Activated CD8-positive, alpha-beta memory T cell treated with anti-CD3 and anti-CD28 coated beads, Interleukin-2, amount 10 ng/mL, durations not matched to agents 7 days and 5 days (primary cell): ENCODE results near the gene EVA1C. TPM values are rescaled to one million over a fixed set of nuclear protein-coding genes. Genes with fewer than 3 reads are reported as not detected.
"Not testable (repeated sequence)": the region's sequence is repeated elsewhere in the genome, so short reads cannot be mapped to it uniquely, and the experiment has no call there.

Experiments
- ATAC-seq: fragments of 150-1000 bp; cut with Tn5 transposase; one replicate; pipeline ENCODE4 v1.10.0; 2021; ENCODE audit warnings: moderate library complexity
- CTCF ChIA-PET: fragments of 350-600 bp; sonication (Branson Sonifier 250); formaldehyde crosslinking; loops from one replicate; lab custom pipeline; 2021; ENCODE audit warnings: antibody characterized with exemption; lab: Charles Lee
- DNase-seq: peaks from one replicate; pipeline ENCODE4 v3.0.0-alpha.2; 2020
- H3K27ac Mint-ChIP-seq: one replicate; pipeline ENCODE4 v1.8.0; 2021; ENCODE audit warnings: mild to moderate bottlenecking, mixed read lengths
- H3K27me3 Mint-ChIP-seq: one replicate; pipeline ENCODE4 v1.8.0; 2021; ENCODE audit warnings: mixed read lengths
- H3K36me3 Mint-ChIP-seq: one replicate; pipeline ENCODE4 v1.8.0; 2021; ENCODE audit warnings: mild to moderate bottlenecking, mixed read lengths
- H3K4me1 Mint-ChIP-seq: one replicate; pipeline ENCODE4 v1.8.0; 2021; ENCODE audit warnings: mixed read lengths
- H3K4me3 Mint-ChIP-seq: one replicate; pipeline ENCODE4 v1.8.0; 2021; ENCODE audit warnings: mild to moderate bottlenecking, moderate library complexity, mixed read lengths
- H3K9me3 Mint-ChIP-seq: one replicate; pipeline ENCODE4 v1.8.0; 2022; ENCODE audit warnings: low read depth, mixed read lengths
- total RNA-seq, 2 experiments: library from RNA; stranded (reverse); gene quantifications; one replicate each; pipeline ENCODE4 v1.2.3, GENCODE V29; 2021

Gene EVA1C
- total RNA-seq, 2 experiments from 2014 or later: 4.5 to 7.6 TPM

- CTCF ChIA-PET: interaction anchor here (0.6 to 1.9 kb wide), 2 partner anchors 147 to 148 kb away, joined by 3 to 5 read pairs; no protein-coding TSS in a partner anchor
- Mint-ChIP-seq H3K27ac (no peak overlapping the region), H3K27me3 (no peaks in the 10 kb centered on the region), H3K4me3 (no peak overlapping the region), H3K4me1 (no peaks in the 10 kb centered on the region), H3K36me3 (peaks cover 4% of the 10 kb centered on the region), H3K9me3 (peaks cover 3% of the 10 kb centered on the region)
- ATAC-seq (no peak), DNase-seq (no peak)
Measured at GRCh38 chr21:32422064-32422463, 9.6 kb downstream of the EVA1C start.

- Mint-ChIP-seq H3K27ac (no peak overlapping the region), H3K4me3 (no peak overlapping the region), H3K9me3 (peaks cover 3% of the 10 kb centered on the region), H3K36me3 (peaks cover 4% of the 10 kb centered on the region), H3K4me1 (no peaks in the 10 kb centered on the region), H3K27me3 (no peaks in the 10 kb centered on the region)
- no peak for ATAC-seq
- DNase-seq: no peak
- CTCF ChIA-PET: interaction anchor here (1.9 kb wide), 1 partner anchor 146 kb away, joined by 5 read pairs; no protein-coding TSS in a partner anchor
Measured at GRCh38 chr21:32423320-32424190, 11.0 kb downstream of the EVA1C start.

- H3K27ac Mint-ChIP-seq: no peak overlapping the region
- ATAC-seq (no peak), DNase-seq (no peak)
- no peaks in the 10 kb centered on the region for H3K4me1 Mint-ChIP-seq
- H3K4me3 Mint-ChIP-seq: no peak overlapping the region
- peaks cover 4% of the 10 kb centered on the region for H3K36me3 Mint-ChIP-seq
- CTCF ChIA-PET: no interaction called here
- H3K9me3 Mint-ChIP-seq: peaks cover 3% of the 10 kb centered on the region
- no peaks in the 10 kb centered on the region for H3K27me3 Mint-ChIP-seq
Measured at GRCh38 chr21:32424191-32424535, 11.7 kb downstream of the EVA1C start.

- peaks cover 4% of the 10 kb centered on the region for H3K36me3 Mint-ChIP-seq
- no peaks in the 10 kb centered on the region for H3K27me3 Mint-ChIP-seq
- ATAC-seq: no peak
- H3K27ac Mint-ChIP-seq: no peak overlapping the region
- no peak overlapping the region for H3K4me3 Mint-ChIP-seq
- no peaks in the 10 kb centered on the region for H3K4me1 Mint-ChIP-seq
- peaks cover 3% of the 10 kb centered on the region for H3K9me3 Mint-ChIP-seq
- CTCF ChIA-PET: no interaction called here
- DNase-seq: no peak
Measured at GRCh38 chr21:32424674-32425073, 12.2 kb downstream of the EVA1C start.

- H3K36me3 Mint-ChIP-seq: peaks cover 6% of the 10 kb centered on the region
- ATAC-seq (no peak), DNase-seq (no peak)
- H3K9me3 Mint-ChIP-seq: peaks cover 3% of the 10 kb centered on the region
- no peak overlapping the region for H3K27ac Mint-ChIP-seq
- H3K4me3 Mint-ChIP-seq: no peak overlapping the region
- no peaks in the 10 kb centered on the region for H3K27me3 Mint-ChIP-seq
- no peaks in the 10 kb centered on the region for H3K4me1 Mint-ChIP-seq
- CTCF ChIA-PET: no interaction called here
Measured at GRCh38 chr21:32425628-32426027, 13.1 kb downstream of the EVA1C start.

GRCh38 chr21:32426066-32426465 lies 13.6 kb downstream of the EVA1C start:
- Mint-ChIP-seq H3K4me1 (no peaks in the 10 kb centered on the region), H3K9me3 (peaks cover 3% of the 10 kb centered on the region)
- ATAC-seq: no peak

GRCh38 chr21:32426592-32427051 lies 14.1 kb downstream of the EVA1C start:
- Mint-ChIP-seq H3K4me3 (no peak overlapping the region), H3K27ac (no peak overlapping the region), H3K9me3 (peaks cover 3% of the 10 kb centered on the region), H3K36me3 (peaks cover 6% of the 10 kb centered on the region), H3K4me1 (no peaks in the 10 kb centered on the region), H3K27me3 (no peaks in the 10 kb centered on the region)
- CTCF ChIA-PET: interaction anchor here (1.2 kb wide), 1 partner anchor 11 kb away, joined by 3 read pairs; no protein-coding TSS in a partner anchor
- DNase-seq: no peak
- no peak for ATAC-seq

More at GRCh38 chr21:32426066-32426465, 13.6 kb downstream of the EVA1C start:
- Mint-ChIP-seq H3K4me3 (no peak overlapping the region), H3K27ac (no peak overlapping the region), H3K27me3 (no peaks in the 10 kb centered on the region), H3K36me3 (peaks cover 6% of the 10 kb centered on the region)
- DNase-seq: no peak
- CTCF ChIA-PET: interaction anchor here (1.2 kb wide), 1 partner anchor 11 kb away, joined by 3 read pairs; no protein-coding TSS in a partner anchor

GRCh38 chr21:32427958-32428623 lies 15.6 kb downstream of the EVA1C start:
- CTCF ChIA-PET: no interaction called here
- no peak for ATAC-seq
- H3K4me1 Mint-ChIP-seq: no peaks in the 10 kb centered on the region
- H3K27me3 Mint-ChIP-seq: no peaks in the 10 kb centered on the region
- H3K4me3 Mint-ChIP-seq: no peak overlapping the region
- no peak overlapping the region for H3K27ac Mint-ChIP-seq
- no peaks in the 10 kb centered on the region for H3K9me3 Mint-ChIP-seq
- H3K36me3 Mint-ChIP-seq: peaks cover 4% of the 10 kb centered on the region
- no peak for DNase-seq

GRCh38 chr21:32432982-32433660 lies 20.6 kb downstream of the EVA1C start:
- H3K4me3 Mint-ChIP-seq, CTCF ChIA-PET, H3K27me3 Mint-ChIP-seq, H3K9me3 Mint-ChIP-seq, ATAC-seq, H3K27ac Mint-ChIP-seq, H3K4me1 Mint-ChIP-seq, H3K36me3 Mint-ChIP-seq, DNase-seq: not testable (repeated sequence)

GRCh38 chr21:32437729-32438128 lies 25.2 kb downstream of the EVA1C start:
- H3K4me1 Mint-ChIP-seq: no peaks in the 10 kb centered on the region
- CTCF ChIA-PET: no interaction called here
- DNase-seq (no peak), ATAC-seq (no peak)
- no peaks in the 10 kb centered on the region for H3K9me3 Mint-ChIP-seq
- no peaks in the 10 kb centered on the region for H3K36me3 Mint-ChIP-seq
- H3K4me3 Mint-ChIP-seq: no peak overlapping the region
- no peaks in the 10 kb centered on the region for H3K27me3 Mint-ChIP-seq
- no peak overlapping the region for H3K27ac Mint-ChIP-seq

- no peak for ATAC-seq
- CTCF ChIA-PET: no interaction called here
- Mint-ChIP-seq H3K9me3 (peaks cover 6% of the 10 kb centered on the region), H3K36me3 (peaks cover 7% of the 10 kb centered on the region), H3K4me1 (no peaks in the 10 kb centered on the region), H3K27me3 (no peaks in the 10 kb centered on the region), H3K4me3 (no peak overlapping the region), H3K27ac (no peak overlapping the region)
- DNase-seq: no peak
Measured at GRCh38 chr21:32442566-32443318, 30.2 kb downstream of the EVA1C start.

- DNase-seq (no peak), ATAC-seq (no peak)
- Mint-ChIP-seq H3K27ac (no peak overlapping the region), H3K4me3 (no peak overlapping the region), H3K9me3 (peaks cover 6% of the 10 kb centered on the region), H3K4me1 (no peaks in the 10 kb centered on the region), H3K27me3 (no peaks in the 10 kb centered on the region), H3K36me3 (peaks cover 7% of the 10 kb centered on the region)
- CTCF ChIA-PET: no interaction called here
Measured at GRCh38 chr21:32445101-32445500, 32.6 kb downstream of the EVA1C start.

- DNase-seq, H3K9me3 Mint-ChIP-seq, H3K4me3 Mint-ChIP-seq, CTCF ChIA-PET, H3K27ac Mint-ChIP-seq, H3K4me1 Mint-ChIP-seq, H3K27me3 Mint-ChIP-seq, ATAC-seq, H3K36me3 Mint-ChIP-seq: not testable (repeated sequence)
Measured at GRCh38 chr21:32446440-32446839, 33.9 kb downstream of the EVA1C start.
